DND-41 (cell line): ENCODE measurements around the gene PARN.

Experiments used
- ATAC-seq: fragments of 200-7000 bp; cut with Tn5 transposase; 3 replicates; pipeline ENCODE4 v1.9.1; 2021; ENCODE audit warnings: low read depth; ENCODE audit not compliant: insufficient read depth
- DNase-seq: peaks from one replicate; pipeline ENCODE4 v3.0.0-alpha.2; 2020
- H2AFZ ChIP-seq: 2 replicates; pipeline ENCODE4 v1.6.0; 2012; ENCODE audit warnings: low read depth, low read length
- H3K27ac ChIP-seq: 2 replicates; pipeline ENCODE4 v1.5.1; 2012; ENCODE audit warnings: low read length, inconsistent platforms
- H3K27me3 ChIP-seq: fragments of 200-600 bp; sonication (generic); 2 replicates; pipeline ENCODE4 v1.6.0; 2012; ENCODE audit warnings: low read length, mild to moderate bottlenecking, inconsistent platforms; ENCODE audit not compliant: insufficient read depth, poor library complexity
- H3K36me3 ChIP-seq: 2 replicates; pipeline ENCODE4 v1.5.1; 2012; ENCODE audit warnings: low read length, inconsistent platforms; ENCODE audit not compliant: insufficient read depth
- H3K4me1 ChIP-seq: 2 replicates; pipeline ENCODE4 v1.5.1; 2012; ENCODE audit warnings: mild to moderate bottlenecking, low read length; ENCODE audit not compliant: insufficient read depth
- H3K4me2 ChIP-seq: 2 replicates; pipeline ENCODE4 v1.6.0; 2012; ENCODE audit warnings: mild to moderate bottlenecking, moderate library complexity, low read length, inconsistent platforms; ENCODE audit not compliant: insufficient read depth
- H3K4me3 ChIP-seq, 2 experiments: fragments of 200-600 bp in 1 of 2; shearing (Covaris generic) in 1 of 2; 2 replicates each; pipeline ENCODE4 v1.5.1; 2012 to 2016; ENCODE audit warnings: inconsistent platforms in 2 of 2, low read length in 2 of 2, mild to moderate bottlenecking in 2 of 2, low read depth in 1 of 2, moderate library complexity in 1 of 2
- H3K79me2 ChIP-seq: 2 replicates; pipeline ENCODE4 v1.6.0; 2012; ENCODE audit warnings: low read length, inconsistent platforms; ENCODE audit not compliant: insufficient read depth
- H3K9ac ChIP-seq: 2 replicates; pipeline ENCODE4 v1.6.0; 2012; ENCODE audit warnings: low read depth, mild to moderate bottlenecking, inconsistent platforms, low read length, moderate library complexity
- H3K9me3 ChIP-seq: 2 replicates; pipeline ENCODE4 v1.5.1; 2012; ENCODE audit warnings: low read length, moderate library complexity, mild to moderate bottlenecking, inconsistent platforms; ENCODE audit not compliant: insufficient read depth, severe bottlenecking
- H4K20me1 ChIP-seq: 2 replicates; pipeline ENCODE4 v1.6.0; 2012; ENCODE audit warnings: low read length; ENCODE audit not compliant: insufficient read depth
- EZH2 ChIP-seq: IDR thresholded peaks from 3 replicates; pipeline ENCODE4 v1.6.1; 2012; ENCODE audit warnings: borderline replicate concordance, low read depth, mild to moderate bottlenecking, moderate library complexity, low read length, inconsistent platforms; ENCODE audit not compliant: severe bottlenecking
- TF ChIP-seq, protein P1 (sequence below): IDR thresholded peaks from 2 replicates; pipeline ENCODE4 v1.5.1; 2012; ENCODE audit warnings: borderline replicate concordance, low read length, moderate library complexity, mild to moderate bottlenecking; ENCODE audit not compliant: poor library complexity, severe bottlenecking; ENCODE audit errors: extremely low read depth

Gene PARN

DNA sequence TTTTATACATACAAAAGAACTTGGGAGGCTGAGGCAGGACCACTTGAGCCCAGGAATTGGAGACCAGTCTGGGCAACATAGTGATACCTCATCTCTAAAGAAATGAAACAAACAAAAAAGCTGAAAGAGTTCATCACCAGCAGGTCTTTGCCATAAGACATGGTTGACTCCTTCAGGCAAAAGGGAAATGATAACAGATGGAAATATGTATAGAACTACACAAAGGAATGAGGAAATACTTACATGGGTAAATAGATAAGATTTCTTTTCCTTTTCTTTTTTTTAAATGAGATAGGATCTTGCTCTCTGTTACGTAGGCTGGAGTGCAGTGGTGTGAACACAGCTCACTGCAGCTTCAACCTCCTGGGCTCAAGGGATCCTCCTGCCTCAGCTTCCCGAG, 165.3 kb downstream of the PARN start:
- H3K27ac ChIP-seq, result no peak overlapping the region
- DNase-seq (no peak), ATAC-seq (no peak)

DNA sequence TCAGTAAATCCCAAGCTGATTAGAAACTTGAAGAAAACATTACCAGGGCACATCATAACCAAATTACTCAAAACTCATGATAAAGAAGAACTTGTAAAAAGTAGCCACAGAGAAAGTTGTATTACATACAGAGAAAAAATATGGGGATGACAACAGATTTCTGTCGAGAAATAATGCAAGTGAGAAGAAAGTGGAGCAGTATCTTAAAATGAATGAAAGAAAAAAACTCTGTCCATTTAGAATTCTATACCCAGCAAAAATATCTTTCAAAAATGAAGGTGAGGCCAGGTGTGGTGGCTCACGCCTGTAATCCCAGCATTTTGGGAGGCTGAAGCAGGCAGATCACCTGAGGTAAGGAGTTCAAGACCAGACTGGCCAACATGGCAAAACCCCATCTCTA, 165.9 kb downstream of the PARN start:
- Histone ChIP-seq H3K27me3 (no peaks in the 10 kb centered on the region), H3K9ac (no peak overlapping the region), H3K79me2 (no peaks in the 10 kb centered on the region), H4K20me1 (no peaks in the 10 kb centered on the region), H3K9me3 (peaks cover 20% of the 10 kb centered on the region), H2AFZ (no peak overlapping the region), H3K4me3 (no peak overlapping the region), H3K4me2 (no peak overlapping the region), H3K36me3 (peaks cover 44% of the 10 kb centered on the region; the same call in 1 of the 2 replicates), H3K4me1 (no peaks in the 10 kb centered on the region), H3K27ac (no peak overlapping the region)
- TF ChIP-seq EZH2, result no peak
- TF ChIP-seq, protein P1, sequence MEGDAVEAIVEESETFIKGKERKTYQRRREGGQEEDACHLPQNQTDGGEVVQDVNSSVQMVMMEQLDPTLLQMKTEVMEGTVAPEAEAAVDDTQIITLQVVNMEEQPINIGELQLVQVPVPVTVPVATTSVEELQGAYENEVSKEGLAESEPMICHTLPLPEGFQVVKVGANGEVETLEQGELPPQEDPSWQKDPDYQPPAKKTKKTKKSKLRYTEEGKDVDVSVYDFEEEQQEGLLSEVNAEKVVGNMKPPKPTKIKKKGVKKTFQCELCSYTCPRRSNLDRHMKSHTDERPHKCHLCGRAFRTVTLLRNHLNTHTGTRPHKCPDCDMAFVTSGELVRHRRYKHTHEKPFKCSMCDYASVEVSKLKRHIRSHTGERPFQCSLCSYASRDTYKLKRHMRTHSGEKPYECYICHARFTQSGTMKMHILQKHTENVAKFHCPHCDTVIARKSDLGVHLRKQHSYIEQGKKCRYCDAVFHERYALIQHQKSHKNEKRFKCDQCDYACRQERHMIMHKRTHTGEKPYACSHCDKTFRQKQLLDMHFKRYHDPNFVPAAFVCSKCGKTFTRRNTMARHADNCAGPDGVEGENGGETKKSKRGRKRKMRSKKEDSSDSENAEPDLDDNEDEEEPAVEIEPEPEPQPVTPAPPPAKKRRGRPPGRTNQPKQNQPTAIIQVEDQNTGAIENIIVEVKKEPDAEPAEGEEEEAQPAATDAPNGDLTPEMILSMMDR, result no peak
- ATAC-seq (no peak), DNase-seq (no peak)

More for the DNA sequence above, 165.3 kb downstream of the PARN start:
- no peak overlapping the region for H3K4me2 ChIP-seq
- H4K20me1 ChIP-seq, result no peaks in the 10 kb centered on the region
- no peak overlapping the region for H2AFZ ChIP-seq
- no peak overlapping the region for H3K9ac ChIP-seq
- peaks cover 20% of the 10 kb centered on the region for H3K9me3 ChIP-seq
- H3K79me2 ChIP-seq, result no peaks in the 10 kb centered on the region
- H3K4me1 ChIP-seq, result no peaks in the 10 kb centered on the region
- TF ChIP-seq EZH2, result no peak
- TF ChIP-seq, protein P1, result no peak
- no peak overlapping the region for H3K4me3 ChIP-seq
- no peaks in the 10 kb centered on the region for H3K27me3 ChIP-seq
- H3K36me3 ChIP-seq, result peaks cover 44% of the 10 kb centered on the region; the same call in 1 of the 2 replicates

DNA sequence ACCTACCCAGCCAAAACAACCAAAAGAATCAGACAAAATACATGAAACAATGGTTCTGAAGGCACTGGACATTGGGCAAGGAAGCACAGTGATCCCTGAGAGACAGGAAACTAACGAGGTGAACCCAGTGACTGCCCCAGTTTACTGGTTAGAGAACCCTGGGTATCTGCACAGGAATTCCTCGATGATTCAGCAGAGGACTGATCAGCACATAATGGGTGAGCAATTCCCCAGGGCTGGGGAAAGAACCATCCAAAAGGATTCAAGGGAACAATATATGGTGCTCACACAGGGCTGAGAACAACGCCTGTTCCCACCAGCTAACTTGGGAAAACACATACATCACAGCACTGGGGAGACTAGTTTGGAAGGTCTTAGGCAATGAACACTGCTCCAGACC, 167.2 kb downstream of the PARN start:
- no peak for TF ChIP-seq EZH2
- TF ChIP-seq, protein P1, result no peak
- H4K20me1 ChIP-seq, result no peaks in the 10 kb centered on the region
- H3K27ac ChIP-seq, result no peak overlapping the region
- H3K4me3 ChIP-seq, result no peak overlapping the region
- H3K9me3 ChIP-seq, result peaks cover 20% of the 10 kb centered on the region
- no peak overlapping the region for H2AFZ ChIP-seq
- ATAC-seq, result no peak
- H3K9ac ChIP-seq, result no peak overlapping the region
- H3K79me2 ChIP-seq, result no peaks in the 10 kb centered on the region
- no peak overlapping the region for H3K4me2 ChIP-seq
- H3K4me1 ChIP-seq, result no peaks in the 10 kb centered on the region
- H3K36me3 ChIP-seq, result peaks cover 48% of the 10 kb centered on the region; the same call in 1 of the 2 replicates
- DNase-seq, result no peak
- H3K27me3 ChIP-seq, result no peaks in the 10 kb centered on the region

DNA sequence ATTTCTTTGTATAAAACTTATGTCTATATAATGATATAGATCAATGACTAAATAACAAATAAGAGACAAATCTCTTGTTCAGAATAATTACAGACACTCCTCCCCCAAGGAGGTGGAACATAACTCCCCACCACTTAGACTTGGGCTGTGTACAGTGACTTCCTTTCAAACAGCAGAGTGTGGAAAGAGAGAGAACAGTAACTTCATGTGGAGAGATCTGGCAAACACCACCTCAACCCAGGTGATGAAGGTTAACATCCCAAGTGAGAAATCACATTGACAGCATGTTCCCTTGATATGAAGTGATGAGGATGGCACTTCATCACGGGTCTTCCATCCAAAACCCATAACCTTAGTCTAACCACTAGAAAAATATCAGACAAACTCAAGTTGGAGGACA, 169.3 kb downstream of the PARN start:
- Histone ChIP-seq H3K9ac (no peak overlapping the region), H3K27me3 (no peaks in the 10 kb centered on the region), H3K36me3 (peaks cover 44% of the 10 kb centered on the region; the same call in 1 of the 2 replicates), H3K4me2 (no peak overlapping the region), H2AFZ (no peak overlapping the region), H3K27ac (no peak overlapping the region), H3K9me3 (peaks cover 18% of the 10 kb centered on the region), H3K79me2 (no peaks in the 10 kb centered on the region), H3K4me3 (no peak overlapping the region), H3K4me1 (no peaks in the 10 kb centered on the region), H4K20me1 (no peaks in the 10 kb centered on the region)
- ATAC-seq (no peak), DNase-seq (no peak)
- TF ChIP-seq, protein P1, result no peak
- no peak for TF ChIP-seq EZH2
